Mesenchymal stem cell (in vitro differentiated cells and primary cell): ENCODE results near the gene ZNF333.

Experiments used
- DNase-seq: peaks from one replicate; pipeline ENCODE4 v3.0.0-alpha.2; 2013
- H2AFZ ChIP-seq: one replicate; pipeline ENCODE4 v1.6.1; 2013; ENCODE audit warnings: low read depth, mild to moderate bottlenecking, control low read depth, inconsistent platforms, low read length, moderate library complexity
- H2AK5ac ChIP-seq: 2 replicates; pipeline ENCODE4 v1.6.1; 2013; ENCODE audit warnings: low read length, moderate library complexity, mild to moderate bottlenecking, inconsistent platforms; ENCODE audit not compliant: severe bottlenecking
- H2BK120ac ChIP-seq: one replicate; pipeline ENCODE4 v1.6.1; 2013; ENCODE audit warnings: low read depth, mild to moderate bottlenecking, inconsistent platforms, low read length, moderate library complexity
- H2BK12ac ChIP-seq, 2 experiments: one replicate each; pipeline ENCODE4 v1.6.1; 2013; ENCODE audit warnings: inconsistent platforms in 2 of 2, low read length in 2 of 2, mild to moderate bottlenecking in 2 of 2, moderate library complexity in 2 of 2, control low read depth in 1 of 2
- H2BK15ac ChIP-seq: one replicate; pipeline ENCODE4 v1.6.1; 2013; ENCODE audit warnings: mild to moderate bottlenecking, low read depth, inconsistent platforms; ENCODE audit not compliant: poor library complexity, severe bottlenecking
- H2BK5ac ChIP-seq: 2 replicates; pipeline ENCODE4 v1.6.1; 2013; ENCODE audit warnings: low read depth, mild to moderate bottlenecking, low read length, control low read depth, inconsistent platforms; ENCODE audit not compliant: poor library complexity, severe bottlenecking
- H3K14ac ChIP-seq, 2 experiments: one replicate each; pipeline ENCODE4 v1.6.1; 2013; ENCODE audit warnings: inconsistent platforms in 2 of 2, low read length in 2 of 2, control low read depth in 1 of 2, mild to moderate bottlenecking in 1 of 2, moderate library complexity in 1 of 2
- H3K18ac ChIP-seq, 2 experiments: one replicate each; pipeline ENCODE4 v1.6.1; 2013; ENCODE audit warnings: inconsistent platforms in 2 of 2, low read length in 2 of 2, control low read depth in 1 of 2, low read depth in 1 of 2, mild to moderate bottlenecking in 1 of 2
- H3K23ac ChIP-seq, 2 experiments: one replicate each; pipeline ENCODE4 v1.6.1; 2013; ENCODE audit warnings: inconsistent platforms in 2 of 2, low read length in 2 of 2, mild to moderate bottlenecking in 2 of 2, moderate library complexity in 2 of 2, control low read depth in 1 of 2
- H3K27ac ChIP-seq: 2 replicates; pipeline ENCODE4 v1.5.1; 2013; ENCODE audit warnings: mild to moderate bottlenecking, moderate library complexity, low read length, control low read depth, inconsistent platforms; ENCODE audit not compliant: poor library complexity, severe bottlenecking
- H3K27me3 ChIP-seq, 2 experiments: 2 replicates each; pipeline versions ENCODE4 v1.6.1 to v1.7.0; 2013; ENCODE audit warnings: low read length in 2 of 2, mild to moderate bottlenecking in 2 of 2, moderate library complexity in 2 of 2, control low read depth in 1 of 2, inconsistent platforms in 1 of 2; ENCODE audit not compliant: control insufficient read depth in 1 of 2, insufficient read depth in 1 of 2
- H3K36me3 ChIP-seq, 2 experiments: 2 replicates each; pipeline versions ENCODE4 v1.6.1 to v1.7.0; 2013; ENCODE audit warnings: low read length in 2 of 2, control low read depth in 1 of 2, inconsistent platforms in 1 of 2, low read depth in 1 of 2, mild to moderate bottlenecking in 1 of 2; ENCODE audit not compliant: insufficient read depth in 2 of 2, control insufficient read depth in 1 of 2
- H3K4ac ChIP-seq, 2 experiments: one replicate each; pipeline ENCODE4 v1.6.1; 2013; ENCODE audit warnings: inconsistent platforms in 2 of 2, low read length in 2 of 2, mild to moderate bottlenecking in 2 of 2, moderate library complexity in 2 of 2, control low read depth in 1 of 2, low read depth in 1 of 2
- H3K4me1 ChIP-seq: 2 replicates; pipeline ENCODE4 v1.6.1; 2013; ENCODE audit warnings: low read depth, low read length, control low read depth; ENCODE audit not compliant: control insufficient read depth, insufficient read depth
- H3K4me2 ChIP-seq: 2 replicates; pipeline ENCODE4 v1.6.1; 2013; ENCODE audit warnings: low read length, mild to moderate bottlenecking, inconsistent platforms; ENCODE audit not compliant: poor library complexity, severe bottlenecking
- H3K4me3 ChIP-seq, 2 experiments: 2 replicates each; pipeline versions ENCODE4 v1.5.1 to v1.7.0; 2013; ENCODE audit warnings: low read length in 2 of 2, mild to moderate bottlenecking in 2 of 2, control low read depth in 1 of 2, low read depth in 1 of 2; ENCODE audit not compliant: insufficient read depth in 1 of 2
- H3K79me1 ChIP-seq: replicated peaks from 2 replicates; pipeline ENCODE4 v1.6.1; 2013; ENCODE audit warnings: mild to moderate bottlenecking, control low read depth, low read length, inconsistent platforms; ENCODE audit not compliant: poor library complexity, severe bottlenecking
- H3K9ac ChIP-seq: 2 replicates; pipeline ENCODE4 v1.7.0; 2013; ENCODE audit warnings: mild to moderate bottlenecking, low read length, moderate library complexity
- H3K9me3 ChIP-seq: 2 replicates; pipeline ENCODE4 v1.7.0; 2013; ENCODE audit warnings: mild to moderate bottlenecking, low read length; ENCODE audit not compliant: control insufficient read depth
- H4K8ac ChIP-seq: one replicate; pipeline ENCODE4 v1.6.1; 2013; ENCODE audit warnings: inconsistent platforms, mild to moderate bottlenecking, low read length, moderate library complexity
- H4K91ac ChIP-seq: one replicate; pipeline ENCODE4 v1.6.1; 2013; ENCODE audit warnings: mild to moderate bottlenecking, low read length, inconsistent platforms
- WGBS: methylation state at CpG from one replicate; pipeline ENCODE4 v1.1.7; 2013; ENCODE audit warnings: mixed read lengths; 5-methylcytosine and 5-hydroxymethylcytosine counted together

ZNF333 gene

DNA sequence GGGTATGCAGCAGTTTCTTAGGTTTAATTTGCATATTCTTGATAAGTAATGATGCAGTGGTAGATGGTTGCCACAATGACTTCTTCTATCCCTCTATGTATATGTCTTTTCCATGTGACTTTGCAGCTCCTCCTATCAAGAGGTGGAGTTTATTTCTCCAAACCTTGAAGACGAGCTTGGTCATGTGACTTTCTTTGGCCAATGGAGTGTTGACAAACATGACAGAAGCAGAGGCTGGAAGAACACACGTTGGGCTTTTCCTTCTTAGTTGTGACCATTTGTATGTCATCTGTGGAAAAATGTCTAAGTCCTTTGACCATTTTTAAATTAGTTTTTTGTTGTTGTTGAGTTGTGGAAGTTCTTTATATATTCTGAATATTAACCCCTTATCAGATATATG lies 32.3 kb downstream of the ZNF333 start:
- Histone ChIP-seq H2AFZ (no peak overlapping the region), H4K8ac (no peak overlapping the region), H3K4me2 (no peak overlapping the region), H3K79me1 (no peaks in the 10 kb centered on the region), H3K18ac (no peak overlapping the region), H2AK5ac (no peak overlapping the region), H2BK5ac (no peak overlapping the region), H2BK15ac (no peak overlapping the region), H3K4me1 (no peaks in the 10 kb centered on the region), H2BK12ac (no peak overlapping the region), H3K9me3 (peaks cover 91% of the 10 kb centered on the region), H3K27me3 (no peaks in the 10 kb centered on the region), H3K27ac (no peak overlapping the region), H2BK120ac (no peak overlapping the region), H3K23ac (no peak overlapping the region), H3K4me3 (peak overlapping the region in 1 of 2 experiments; percentile 10), H3K4ac (no peak overlapping the region), H3K14ac (no peak overlapping the region), H3K9ac (no peak overlapping the region), H4K91ac (no peak overlapping the region), H3K36me3 (peaks cover 9 to 68% of the 10 kb centered on the region in 2 experiments)
- no peak for DNase-seq
- 67% methylated on average over 2 of the region's 2 CpGs for WGBS

DNA sequence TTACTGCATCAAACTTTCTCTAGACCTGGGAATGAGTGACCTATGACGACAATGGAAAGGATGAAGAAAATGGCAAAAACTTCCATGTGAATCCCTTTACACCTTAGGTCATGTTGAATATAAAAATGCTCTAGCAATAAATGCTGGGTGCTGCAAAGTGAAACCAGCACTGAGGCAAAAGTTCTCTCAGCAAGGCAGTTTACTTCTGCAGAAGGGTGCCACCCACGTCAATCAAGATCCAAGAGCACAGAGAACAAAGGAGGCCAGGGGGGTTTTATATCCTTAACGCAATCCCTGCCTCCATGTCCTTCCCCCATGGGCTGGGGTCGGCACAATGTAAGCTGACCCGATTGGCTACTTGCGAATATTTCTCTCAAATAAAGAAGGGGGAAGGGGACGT lies 38.7 kb downstream of the ZNF333 start:
- Histone ChIP-seq H3K4ac (no peak overlapping the region), H3K18ac (no peak overlapping the region), H3K4me2 (no peak overlapping the region), H2AFZ (no peak overlapping the region), H3K79me1 (no peaks in the 10 kb centered on the region), H3K27ac (no peak overlapping the region), H2BK5ac (no peak overlapping the region), H3K4me3 (peak overlapping the region in 1 of 2 experiments; percentile 33), H2BK120ac (no peak overlapping the region), H2AK5ac (no peak overlapping the region), H2BK12ac (no peak overlapping the region), H3K27me3 (no peaks in the 10 kb centered on the region), H3K9me3 (peaks cover 59% of the 10 kb centered on the region), H2BK15ac (no peak overlapping the region), H3K9ac (no peak overlapping the region), H3K23ac (no peak overlapping the region), H3K14ac (no peak overlapping the region), H4K8ac (no peak overlapping the region), H3K36me3 (peaks cover 0 to 7% of the 10 kb centered on the region in 2 experiments), H4K91ac (no peak overlapping the region), H3K4me1 (no peaks in the 10 kb centered on the region)
- 83% methylated on average over 6 of the region's 7 CpGs for WGBS
- no peak for DNase-seq

DNA sequence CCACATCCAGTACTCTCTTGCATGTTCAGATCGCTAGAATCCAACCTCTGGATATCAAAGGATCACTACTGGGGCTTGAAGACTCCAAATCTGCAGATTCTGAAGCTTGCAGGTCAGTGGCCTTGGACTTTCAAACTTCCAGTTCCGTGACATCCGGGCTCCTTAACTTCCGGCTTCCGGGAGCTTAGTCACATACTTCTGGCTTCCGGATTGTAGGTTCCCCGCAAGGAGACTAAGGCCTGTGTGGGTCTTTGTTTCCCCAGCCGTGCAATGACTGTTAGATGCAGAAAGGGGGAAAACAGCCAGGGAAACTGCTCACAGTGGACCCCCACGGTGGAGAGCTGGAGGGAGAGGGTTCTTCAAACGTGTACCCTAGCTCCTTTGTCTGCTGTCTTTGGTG lies 41.4 kb downstream of the ZNF333 start:
- Histone ChIP-seq H2AK5ac (no peak overlapping the region), H3K9ac (no peak overlapping the region), H3K14ac (no peak overlapping the region), H3K9me3 (peaks cover 44% of the 10 kb centered on the region), H2BK120ac (no peak overlapping the region), H3K79me1 (no peaks in the 10 kb centered on the region), H2BK5ac (no peak overlapping the region), H3K23ac (no peak overlapping the region), H4K91ac (no peak overlapping the region), H2BK15ac (no peak overlapping the region), H2AFZ (no peak overlapping the region), H3K4me2 (no peak overlapping the region), H3K4me3 (no peak overlapping the region), H2BK12ac (no peak overlapping the region), H4K8ac (no peak overlapping the region), H3K27ac (no peak overlapping the region), H3K18ac (no peak overlapping the region), H3K4me1 (no peaks in the 10 kb centered on the region), H3K36me3 (no peaks in the 10 kb centered on the region), H3K27me3 (no peaks in the 10 kb centered on the region), H3K4ac (no peak overlapping the region)
- no peak for DNase-seq
- 70% methylated on average over 10 of the region's 10 CpGs for WGBS

DNA sequence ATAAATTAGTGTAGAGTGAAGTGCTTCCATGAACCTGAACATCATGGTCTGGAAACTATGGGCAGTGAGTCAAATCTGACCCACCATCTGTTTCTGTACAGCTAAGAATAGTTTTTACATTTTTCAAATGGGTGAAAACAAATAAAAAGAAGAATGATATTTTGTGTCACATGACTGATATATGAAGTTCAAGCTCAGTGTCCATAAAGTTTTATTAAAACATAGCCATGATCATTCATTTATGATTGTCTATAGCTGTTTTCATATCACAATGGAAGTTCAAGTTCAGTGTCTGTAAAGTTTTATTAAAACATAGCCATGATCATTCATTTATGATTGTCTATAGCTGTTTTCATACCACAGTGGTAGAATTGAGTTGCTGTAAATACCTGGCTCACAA lies 42.7 kb downstream of the ZNF333 start:
- no peak for DNase-seq
- Histone ChIP-seq H3K9ac (no peak overlapping the region), H3K9me3 (peaks cover 41% of the 10 kb centered on the region)

More for the DNA sequence above, 42.7 kb downstream of the ZNF333 start:
- H3K36me3 ChIP-seq = no peaks in the 10 kb centered on the region
- H2BK120ac ChIP-seq = no peak overlapping the region
- H3K4me2 ChIP-seq = no peak overlapping the region
- no peak overlapping the region for H2BK5ac ChIP-seq
- H2BK12ac ChIP-seq = no peak overlapping the region
- H3K79me1 ChIP-seq = no peaks in the 10 kb centered on the region
- H3K18ac ChIP-seq = no peak overlapping the region
- H4K91ac ChIP-seq = no peak overlapping the region
- H4K8ac ChIP-seq = no peak overlapping the region
- no peak overlapping the region for H3K23ac ChIP-seq
- H3K4me3 ChIP-seq = no peak overlapping the region
- no peak overlapping the region for H3K27ac ChIP-seq
- no peak overlapping the region for H2BK15ac ChIP-seq
- H3K4ac ChIP-seq = no peak overlapping the region
- no peak overlapping the region for H2AFZ ChIP-seq
- no peaks in the 10 kb centered on the region for H3K4me1 ChIP-seq
- no peak overlapping the region for H2AK5ac ChIP-seq
- no peak overlapping the region for H3K14ac ChIP-seq
- H3K27me3 ChIP-seq = no peaks in the 10 kb centered on the region
